Measurements from ENCODE around the gene ZRANB3.
"Not testable (repeated sequence)": the region's sequence is repeated elsewhere in the genome, so short reads cannot be mapped to it uniquely, and the experiment has no call there.

Gene ZRANB3

GRCh38 chr2:135456431-135456830, 74.6 kb downstream of the ZRANB3 start:
- TF ChIP-seq CTCF (IDR thresholded peaks at IDR 0.05; ENCODE audit: low read depth, low read length) (no peak), EZH2phosphoT487 (IDR thresholded peaks at IDR 0.05; ENCODE audit: low read depth) (no peak)
- H3K9me3 ChIP-seq (ENCODE audit: insufficient read depth, low read length): peaks cover 6% of the 10 kb centered on the region; the same call in 1 of the 2 replicates
- H3K9ac ChIP-seq (ENCODE audit: low read length): no peak overlapping the region
- H2AFZ ChIP-seq (ENCODE audit: low read depth, low read length): no peak overlapping the region
- H3K27ac ChIP-seq (ENCODE audit: low read length): no peak overlapping the region
- peaks cover 7% of the 10 kb centered on the region for H3K36me3 ChIP-seq (replicated peaks; ENCODE audit: low read depth, low read length)
- H3K4me1 ChIP-seq (ENCODE audit: low read length): no peaks in the 10 kb centered on the region
- H3K79me2 ChIP-seq (ENCODE audit: low read length): no peaks in the 10 kb centered on the region
- no peaks in the 10 kb centered on the region for H4K20me1 ChIP-seq (ENCODE audit: insufficient read depth, low read length)
- no peaks in the 10 kb centered on the region for H3K27me3 ChIP-seq (ENCODE audit: low read depth, low read length)
- H3K4me2 ChIP-seq (ENCODE audit: low read length): no peak overlapping the region
- no peak overlapping the region for H3K4me3 ChIP-seq (ENCODE audit: low read length)

- H3K4me1 ChIP-seq (ENCODE audit: low read length): no peaks in the 10 kb centered on the region
- H3K27ac ChIP-seq (ENCODE audit: low read length): no peak overlapping the region
- no peak overlapping the region for H3K4me2 ChIP-seq (ENCODE audit: low read length)
- no peaks in the 10 kb centered on the region for H3K79me2 ChIP-seq (ENCODE audit: low read length)
- TF ChIP-seq CTCF (IDR thresholded peaks at IDR 0.05; ENCODE audit: low read depth, low read length) (no peak), EZH2phosphoT487 (IDR thresholded peaks at IDR 0.05; ENCODE audit: low read depth) (no peak)
- H3K9ac ChIP-seq (ENCODE audit: low read length): no peak overlapping the region
- no peaks in the 10 kb centered on the region for H3K27me3 ChIP-seq (ENCODE audit: low read depth, low read length)
- peaks cover 7% of the 10 kb centered on the region for H3K36me3 ChIP-seq (replicated peaks; ENCODE audit: low read depth, low read length)
- H3K9me3 ChIP-seq (ENCODE audit: insufficient read depth, low read length): peaks cover 6% of the 10 kb centered on the region; the same call in 1 of the 2 replicates
- no peak overlapping the region for H2AFZ ChIP-seq (ENCODE audit: low read depth, low read length)
- no peaks in the 10 kb centered on the region for H4K20me1 ChIP-seq (ENCODE audit: insufficient read depth, low read length)
- H3K4me3 ChIP-seq (ENCODE audit: low read length): no peak overlapping the region
These were observed 76.4 kb downstream of the ZRANB3 start for GRCh38 chr2:135454608-135455007.

- not testable (repeated sequence) for H3K4me3 ChIP-seq (ENCODE audit: low read length); H3K36me3 ChIP-seq (replicated peaks; ENCODE audit: low read depth, low read length); H3K79me2 ChIP-seq (ENCODE audit: low read length); H3K9me3 ChIP-seq (ENCODE audit: insufficient read depth, low read length); H3K4me2 ChIP-seq (ENCODE audit: low read length); H3K4me1 ChIP-seq (ENCODE audit: low read length); H2AFZ ChIP-seq (ENCODE audit: low read depth, low read length); H3K9ac ChIP-seq (ENCODE audit: low read length); H3K27ac ChIP-seq (ENCODE audit: low read length); H4K20me1 ChIP-seq (ENCODE audit: insufficient read depth, low read length); H3K27me3 ChIP-seq (ENCODE audit: low read depth, low read length)
These were observed 78.0 kb downstream of the ZRANB3 start for GRCh38 chr2:135453027-135453426.

- no peak overlapping the region for H3K27ac ChIP-seq (ENCODE audit: low read length)
- H2AFZ ChIP-seq (ENCODE audit: low read depth, low read length): no peak overlapping the region
- H3K79me2 ChIP-seq (ENCODE audit: low read length): no peaks in the 10 kb centered on the region
- H3K27me3 ChIP-seq (ENCODE audit: low read depth, low read length): no peaks in the 10 kb centered on the region
- no peak overlapping the region for H3K4me3 ChIP-seq (ENCODE audit: low read length)
- peaks cover 4% of the 10 kb centered on the region for H3K36me3 ChIP-seq (replicated peaks; ENCODE audit: low read depth, low read length)
- TF ChIP-seq EZH2phosphoT487 (IDR thresholded peaks at IDR 0.05; ENCODE audit: low read depth) (no peak), CTCF (IDR thresholded peaks at IDR 0.05; ENCODE audit: low read depth, low read length) (no peak)
- peaks cover 6% of the 10 kb centered on the region; the same call in 1 of the 2 replicates for H3K9me3 ChIP-seq (ENCODE audit: insufficient read depth, low read length)
- H4K20me1 ChIP-seq (ENCODE audit: insufficient read depth, low read length): no peaks in the 10 kb centered on the region
- H3K4me1 ChIP-seq (ENCODE audit: low read length): no peaks in the 10 kb centered on the region
- no peak overlapping the region for H3K9ac ChIP-seq (ENCODE audit: low read length)
- no peak overlapping the region for H3K4me2 ChIP-seq (ENCODE audit: low read length)
These were observed 79.1 kb downstream of the ZRANB3 start for GRCh38 chr2:135451966-135452365.

- H3K79me2 ChIP-seq (ENCODE audit: low read length); H3K9ac ChIP-seq (ENCODE audit: low read length); H3K4me2 ChIP-seq (ENCODE audit: low read length); H3K36me3 ChIP-seq (replicated peaks; ENCODE audit: low read depth, low read length); H3K4me1 ChIP-seq (ENCODE audit: low read length); H3K27ac ChIP-seq (ENCODE audit: low read length); H3K27me3 ChIP-seq (ENCODE audit: low read depth, low read length); H2AFZ ChIP-seq (ENCODE audit: low read depth, low read length); H3K4me3 ChIP-seq (ENCODE audit: low read length); H4K20me1 ChIP-seq (ENCODE audit: insufficient read depth, low read length); H3K9me3 ChIP-seq (ENCODE audit: insufficient read depth, low read length): not testable (repeated sequence)
These were observed 88.0 kb downstream of the ZRANB3 start for GRCh38 chr2:135443013-135443412.

GRCh38 chr2:135435155-135435554, 95.9 kb downstream of the ZRANB3 start:
- not testable (repeated sequence) for H3K4me2 ChIP-seq (ENCODE audit: low read length); H3K79me2 ChIP-seq (ENCODE audit: low read length)

More at GRCh38 chr2:135435155-135435554, 95.9 kb downstream of the ZRANB3 start:
- H2AFZ ChIP-seq (ENCODE audit: low read depth, low read length); H3K9me3 ChIP-seq (ENCODE audit: insufficient read depth, low read length); H3K4me1 ChIP-seq (ENCODE audit: low read length); H3K4me3 ChIP-seq (ENCODE audit: low read length); H3K9ac ChIP-seq (ENCODE audit: low read length); H3K27ac ChIP-seq (ENCODE audit: low read length); H4K20me1 ChIP-seq (ENCODE audit: insufficient read depth, low read length); H3K27me3 ChIP-seq (ENCODE audit: low read depth, low read length); H3K36me3 ChIP-seq (replicated peaks; ENCODE audit: low read depth, low read length): not testable (repeated sequence)

Measured in OCI-LY3 (cell line).